Pulmonary artery endothelial cell (primary cell): Measurements from ENCODE around the gene HSPH1. TPM values are rescaled to one million over a fixed set of nuclear protein-coding genes. Genes with fewer than 3 reads are reported as not detected.

Experiments used
- DNase-seq: peaks from one replicate; pipeline ENCODE4 v3.0.0-alpha.2; 2011; ENCODE audit warnings: low read depth, low spot score
- total RNA-seq: library from RNA; depleted of rRNA; stranded (reverse); fragments of >200 nt; gene quantifications from 2 replicates; pipeline ENCODE4 v1.2.3, GENCODE V29; 2014

The HSPH1 gene
- 31.4 and 175 TPM in 2 replicates for total RNA-seq

DNA sequence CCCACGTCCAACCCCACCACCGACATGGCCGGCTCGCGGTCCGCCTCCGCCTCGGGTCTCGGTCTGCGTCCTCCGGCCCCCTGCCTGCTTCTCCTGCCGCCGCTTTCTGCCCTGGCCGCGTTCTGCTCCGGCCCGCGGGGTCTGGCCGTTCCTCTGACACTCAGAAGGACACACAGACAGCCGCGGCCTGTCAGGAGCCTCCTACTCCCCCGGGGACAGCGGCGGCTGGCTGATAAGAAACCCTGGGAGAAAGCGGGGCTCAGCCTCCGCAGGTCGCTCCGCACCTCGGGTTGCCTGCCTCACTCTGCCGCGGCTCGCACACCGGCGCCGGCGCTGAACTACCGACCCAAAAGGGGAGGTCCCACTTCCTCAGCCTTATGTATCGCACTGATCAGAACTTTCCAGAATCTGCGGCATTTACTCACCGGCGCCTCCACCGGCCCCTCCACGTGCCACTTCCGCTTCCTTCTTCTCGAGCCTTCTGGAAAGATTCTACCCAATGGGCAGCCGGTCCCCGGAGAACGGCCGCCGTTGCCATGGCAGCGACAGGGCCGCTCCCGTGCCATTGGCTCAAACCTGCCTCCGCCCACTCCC is at the start of gene HSPH1:
Gene HSPH1 (minus strand): TSS at position 348 of the 594 bp plus-strand sequence. CDS start 322 bp downstream, at position 26.
- DNase-seq: peak; percentile 92

DNA sequence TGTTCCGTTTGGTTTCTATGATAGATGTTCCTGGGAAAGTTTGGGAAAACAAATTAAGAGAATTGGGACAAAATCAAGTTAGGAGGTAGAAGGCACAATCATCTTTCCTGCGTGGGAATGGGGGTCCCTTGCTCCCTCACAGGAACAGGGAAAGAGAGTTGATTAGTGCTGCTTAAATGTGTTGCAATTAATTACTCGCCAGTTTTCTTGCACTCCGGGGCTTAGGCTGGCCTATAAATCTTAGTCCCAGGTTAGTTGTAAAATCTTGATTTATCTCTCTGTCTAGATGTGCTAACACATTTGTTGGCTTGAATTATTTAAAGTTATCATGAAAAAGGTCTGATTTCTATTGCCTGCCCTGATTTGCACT is 48.1 kb upstream of the HSPH1 start:
- DNase-seq: no peak

DNA sequence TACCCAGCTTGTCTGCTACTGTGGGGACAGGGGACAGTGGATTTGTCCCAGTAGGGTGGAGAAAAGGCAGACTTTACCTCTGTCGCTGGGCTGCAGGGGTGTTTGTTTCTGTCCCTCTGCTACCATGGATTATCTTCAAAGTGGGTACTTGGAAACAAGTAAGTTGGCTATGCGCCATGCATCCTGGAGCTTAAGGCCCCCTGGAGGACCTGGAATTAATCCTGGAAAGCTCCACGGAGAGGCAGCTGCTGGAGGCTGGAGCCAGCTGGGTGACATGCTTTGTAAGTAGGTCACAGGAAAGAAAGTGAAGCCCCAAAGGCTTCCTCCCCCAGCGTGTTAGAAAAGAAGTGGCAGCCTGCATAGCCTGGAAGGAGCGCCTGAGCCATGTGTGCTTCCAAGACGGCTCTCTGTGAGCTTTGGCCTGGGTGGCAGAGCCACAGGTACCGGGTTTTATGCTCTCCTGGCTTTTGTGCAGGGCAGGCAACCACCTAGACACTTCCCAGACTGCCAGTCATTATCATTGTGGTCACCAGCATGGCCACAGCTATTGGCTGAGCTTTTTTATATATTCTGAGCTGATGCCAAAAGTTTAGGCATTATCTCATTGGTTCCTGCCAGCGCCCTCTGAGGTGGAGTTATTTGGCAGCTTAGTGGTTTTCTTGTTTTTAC is 47.6 kb upstream of the HSPH1 start:
- DNase-seq: no peak

DNA sequence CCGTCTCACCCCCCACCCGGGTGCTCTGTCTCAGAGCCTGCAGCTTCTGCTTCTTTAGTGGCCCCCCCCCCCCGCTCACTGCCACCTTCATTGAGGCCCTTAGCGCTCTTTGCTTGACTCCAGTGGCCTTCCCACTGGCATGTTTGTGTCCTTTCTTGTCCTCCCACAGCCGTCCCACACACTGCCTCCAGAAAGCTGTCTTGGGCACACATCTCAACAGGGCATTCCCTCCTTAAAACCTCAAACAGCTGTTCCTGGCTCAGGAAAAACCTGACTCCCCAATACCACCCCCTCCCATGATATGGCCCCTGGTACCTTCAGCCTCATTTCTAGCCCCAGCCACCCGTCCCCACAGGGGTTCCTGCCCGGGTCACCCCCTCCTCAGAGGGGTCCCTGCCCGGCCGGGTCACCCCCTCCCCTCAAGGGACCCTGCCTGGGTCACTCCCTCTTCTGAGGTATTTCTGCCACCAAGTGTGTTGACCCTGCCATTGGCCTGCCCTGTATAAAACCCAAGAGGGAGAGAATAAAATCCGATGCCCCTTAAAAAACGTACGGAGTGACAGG is 46.9 kb upstream of the HSPH1 start:
- DNase-seq: no peak

DNA sequence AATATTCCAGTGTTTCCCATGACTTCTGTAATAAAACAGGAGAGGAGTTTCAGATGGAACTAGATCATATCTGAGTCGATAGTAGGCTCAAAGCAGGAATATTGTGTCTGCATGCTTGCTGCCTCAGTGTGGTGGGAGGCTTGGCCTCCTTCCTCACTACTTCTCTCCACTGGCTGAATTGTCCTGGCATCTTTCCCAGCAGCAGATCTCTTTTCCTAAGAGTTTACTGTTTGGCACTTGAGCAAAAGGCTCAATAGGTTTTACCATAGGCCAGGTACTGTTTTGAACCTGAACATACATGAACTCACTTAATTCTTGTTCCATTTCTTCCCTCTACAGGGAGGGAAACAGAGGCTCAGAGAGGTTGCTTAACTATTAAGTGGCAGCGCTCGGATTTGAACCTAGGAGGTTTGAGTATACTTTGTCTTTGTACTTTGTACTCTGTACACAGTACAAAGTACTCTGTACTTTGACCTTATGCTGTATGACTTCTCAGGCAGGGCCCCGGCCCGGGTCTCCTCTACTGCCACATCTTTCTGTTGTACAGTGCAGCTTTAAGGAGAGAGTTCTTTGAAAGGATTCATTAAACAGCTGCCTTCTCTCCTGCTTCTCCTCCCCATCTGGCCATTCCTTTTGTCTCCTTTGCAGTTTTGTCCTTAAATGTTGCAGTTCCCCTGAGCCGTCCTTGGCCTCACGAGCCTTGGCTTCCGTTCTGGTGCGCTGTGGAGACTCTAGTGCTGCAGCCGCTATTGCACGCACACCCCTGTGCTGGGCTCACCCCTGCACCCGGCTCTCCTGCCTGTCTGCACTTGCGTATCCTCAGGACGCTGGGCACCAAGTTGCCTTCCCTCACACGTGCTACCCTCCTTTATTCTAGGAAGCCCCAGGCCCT is 46.2 kb upstream of the HSPH1 start:
- no peak for DNase-seq

DNA sequence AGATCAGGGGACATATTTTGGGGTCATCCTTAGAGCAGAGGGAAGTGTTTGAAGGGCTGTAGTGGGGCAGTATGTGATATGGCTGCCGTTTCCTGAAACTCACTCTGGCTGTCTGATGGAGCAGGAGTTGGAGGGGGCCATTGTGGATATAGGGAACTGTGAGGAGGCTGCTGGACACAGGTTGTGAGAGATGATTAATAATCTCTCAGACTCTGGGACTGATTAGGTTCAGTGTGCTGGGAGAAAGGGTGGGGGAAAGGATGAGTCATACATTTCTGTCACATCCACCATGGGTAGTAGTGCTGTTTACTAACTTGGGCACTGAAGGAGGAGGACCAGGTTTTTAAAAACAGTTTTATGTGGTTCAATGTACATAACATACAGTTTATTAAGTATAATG is 42.9 kb upstream of the HSPH1 start:
- no peak for DNase-seq

DNA sequence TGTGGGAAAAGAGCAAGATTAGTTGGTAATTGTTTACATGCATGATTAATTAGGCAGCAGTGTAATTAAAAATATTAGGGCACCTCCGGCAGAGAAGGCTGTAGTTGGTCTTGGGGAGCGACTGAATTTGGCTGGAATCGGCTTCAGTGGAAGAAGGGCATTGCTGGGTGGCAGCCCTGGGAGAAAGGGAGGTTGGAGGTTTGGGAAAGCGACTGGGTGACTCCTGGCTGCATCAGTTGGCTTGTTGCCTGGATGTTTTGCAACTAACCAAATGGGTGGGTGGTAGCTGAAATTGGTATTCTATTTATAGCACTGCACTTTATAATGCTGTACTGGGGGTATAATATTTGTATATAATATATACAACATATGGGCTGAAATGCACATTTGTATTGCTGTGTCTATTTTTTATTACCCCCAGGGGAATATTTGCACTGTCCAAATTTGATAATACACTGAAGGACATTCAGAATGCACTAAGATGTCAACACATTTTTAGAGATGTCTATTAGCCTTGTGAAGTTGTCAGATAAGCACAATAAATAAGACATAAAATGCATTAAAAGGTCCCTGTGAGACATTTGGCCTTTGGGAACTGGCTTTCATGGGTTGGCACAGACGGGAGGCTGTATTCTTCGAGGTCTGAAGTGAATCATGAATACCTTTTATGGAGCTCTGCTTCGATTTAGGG is 39.8 kb upstream of the HSPH1 start:
- DNase-seq: no peak

DNA sequence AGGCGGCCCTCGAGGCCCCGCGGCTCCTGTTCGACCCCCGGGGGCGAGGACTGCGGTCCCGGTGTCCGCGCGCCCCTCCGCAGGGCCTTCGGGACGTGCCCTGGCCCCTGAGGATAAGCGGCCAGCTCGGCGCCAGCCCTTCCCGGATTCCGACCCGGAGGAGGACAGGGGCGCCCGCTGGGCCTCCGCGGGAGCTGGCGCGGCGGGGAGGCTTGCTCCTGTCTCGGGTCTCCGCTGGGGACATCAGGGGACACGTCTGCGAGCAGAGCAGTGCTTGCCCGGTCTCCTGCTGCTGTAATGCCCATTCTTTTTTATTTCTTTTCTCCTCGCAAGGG is 38.9 kb upstream of the HSPH1 start:
- no peak for DNase-seq

DNA sequence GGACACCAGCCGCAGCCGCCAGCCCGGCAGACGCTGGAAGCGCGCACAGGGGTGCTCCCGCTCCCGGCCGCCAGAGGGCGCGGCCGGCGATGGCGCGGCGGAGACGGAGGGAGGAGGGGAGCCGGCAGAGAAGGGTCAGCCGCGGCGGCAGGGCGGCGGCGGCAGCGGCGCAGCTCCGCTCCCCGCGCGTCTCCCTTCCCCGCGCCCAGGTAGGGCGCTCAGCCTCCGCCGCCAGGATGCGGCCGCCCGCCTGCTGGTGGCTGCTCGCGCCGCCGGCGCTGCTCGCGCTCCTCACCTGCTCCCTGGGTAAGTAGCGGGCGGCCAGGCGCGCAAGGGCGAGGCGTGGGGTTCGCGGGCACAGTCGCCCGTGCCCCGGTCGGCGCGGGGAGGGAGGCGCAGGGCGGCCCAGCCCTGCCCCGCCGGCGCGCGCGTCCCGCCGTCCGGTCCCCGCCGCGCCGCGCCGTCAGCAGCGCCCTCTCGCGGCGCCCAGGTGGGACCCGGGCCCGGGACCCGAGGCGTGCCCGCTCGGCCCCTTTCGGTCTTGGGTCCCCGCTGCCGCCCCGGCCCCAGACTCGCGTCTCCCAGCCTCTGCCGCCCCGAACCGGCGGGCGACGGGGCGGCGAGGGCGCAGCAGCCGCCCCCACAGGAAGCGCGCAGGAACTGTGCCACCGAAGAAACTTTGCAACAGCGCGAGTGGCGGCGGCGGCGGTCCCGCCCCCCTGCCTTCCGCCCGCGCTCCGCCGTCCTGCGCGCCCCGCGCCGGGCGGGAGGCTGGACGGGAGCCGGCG is 38.3 kb upstream of the HSPH1 start, which contains the start of gene B3GLCT:
Gene B3GLCT (plus strand): TSS at position 127 of the 788 bp plus-strand sequence. CDS start 110 bp downstream, at position 237.
- DNase-seq: peak; percentile 32

DNA sequence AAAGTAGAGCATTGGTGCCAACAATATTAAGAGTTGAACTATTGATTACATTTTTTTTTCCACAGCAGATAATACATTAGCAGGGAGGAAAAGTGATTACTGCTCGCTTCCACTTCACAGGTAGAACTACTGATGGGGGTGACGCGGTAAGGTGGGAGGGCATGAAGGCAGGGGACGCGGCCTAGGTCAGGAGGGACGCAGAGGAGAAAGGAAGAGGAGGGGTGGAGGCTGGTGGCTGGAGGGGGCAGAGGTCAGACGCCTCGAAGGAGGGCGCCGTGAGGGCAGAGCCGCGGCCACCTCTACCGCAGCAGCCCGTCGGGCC is 37.8 kb upstream of the HSPH1 start:
- no peak for DNase-seq

DNA sequence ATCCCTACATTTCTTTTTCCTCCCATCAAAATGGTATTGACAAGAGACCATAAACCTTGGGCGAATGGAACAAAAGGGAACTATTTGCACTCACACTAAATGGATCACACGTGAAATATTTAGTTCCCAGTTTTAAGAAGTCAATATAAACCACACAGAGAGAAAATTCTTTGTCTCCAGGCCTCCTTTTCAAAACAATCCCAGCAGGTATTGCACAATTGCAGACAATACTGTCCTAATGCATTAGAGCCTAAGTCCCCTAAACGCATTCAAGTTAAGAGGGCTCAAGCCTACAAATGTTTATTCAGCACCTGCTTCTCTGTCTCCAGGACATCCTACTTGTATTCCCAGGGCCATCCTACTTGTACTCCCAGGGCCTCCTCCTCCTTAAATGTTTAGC is 36.8 kb upstream of the HSPH1 start:
- DNase-seq: no peak

DNA sequence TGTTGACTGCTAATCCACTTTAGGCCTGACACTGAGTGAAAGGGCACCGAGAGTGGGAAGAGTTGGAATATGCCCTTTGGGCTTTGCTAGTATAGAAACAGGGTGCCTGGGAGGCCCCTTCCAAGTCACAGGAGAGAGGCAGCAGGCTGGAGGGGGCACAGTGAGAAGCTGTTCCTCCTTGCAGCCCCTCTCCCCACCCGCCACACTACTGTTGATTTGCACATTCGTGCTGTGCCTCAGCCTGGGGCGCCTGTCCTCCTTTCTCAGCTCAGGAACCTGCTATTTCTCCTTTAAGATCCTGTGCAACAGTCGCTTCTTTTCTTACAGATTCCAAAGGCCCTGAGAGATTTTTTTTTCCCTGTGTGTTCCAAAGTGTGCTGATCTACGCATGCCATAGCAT is 35.3 kb upstream of the HSPH1 start:
- no peak for DNase-seq

DNA sequence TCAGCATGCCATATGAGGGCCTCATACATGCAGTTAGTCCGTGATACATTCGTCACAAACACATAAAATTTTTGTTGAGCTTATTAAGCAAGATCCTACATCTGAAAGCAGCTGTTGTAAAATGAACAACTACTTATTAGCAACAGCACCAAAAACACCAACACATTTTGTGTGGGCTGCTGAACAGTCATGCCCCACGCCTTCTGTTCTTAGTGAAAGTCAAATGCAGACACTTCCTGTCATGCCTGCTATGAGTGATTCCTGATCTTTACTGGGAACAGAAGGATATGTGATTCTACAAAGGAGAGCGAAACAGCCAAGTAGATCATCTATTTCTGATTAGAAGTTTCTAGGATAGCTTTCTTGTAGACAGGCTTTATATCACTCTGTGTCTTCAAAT is 33.9 kb upstream of the HSPH1 start:
- no peak for DNase-seq

DNA sequence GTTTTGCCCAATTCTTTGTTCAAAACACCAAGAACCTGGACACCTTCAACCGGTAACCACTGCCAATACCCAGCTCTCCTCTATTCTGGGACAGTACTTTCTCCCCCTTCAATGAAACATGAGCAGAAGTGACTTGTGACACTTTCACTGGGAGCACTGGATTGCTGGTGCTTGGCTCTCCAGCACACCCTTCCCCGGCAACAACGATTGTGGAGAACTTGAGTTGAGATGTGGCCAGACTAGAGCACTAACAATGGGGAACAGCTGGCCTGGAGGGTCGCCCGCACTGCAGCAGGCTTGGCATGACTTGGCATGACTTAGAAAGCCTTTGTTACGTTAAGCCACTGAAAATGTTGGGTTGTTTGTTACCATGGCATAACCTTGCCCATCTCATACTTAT is 30.6 kb upstream of the HSPH1 start:
- DNase-seq: no peak

DNA sequence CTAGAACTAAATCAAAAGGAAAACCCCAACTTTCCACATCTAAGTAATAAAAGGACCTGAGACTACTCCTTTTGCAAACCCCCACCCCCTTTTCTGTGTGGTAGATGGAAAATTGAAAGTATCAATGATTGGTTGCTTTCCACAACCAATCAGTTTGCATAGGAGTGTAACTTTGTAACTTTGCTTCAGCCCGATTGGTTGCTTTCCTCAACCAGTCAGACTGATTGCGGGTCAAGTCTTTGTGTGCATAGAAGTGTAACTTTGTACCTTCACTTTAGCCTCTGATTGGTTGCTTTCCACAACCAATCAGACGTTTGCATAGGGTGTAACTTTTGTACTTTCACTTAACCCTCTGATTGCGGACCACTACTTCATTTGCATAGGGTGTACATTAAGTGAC is 30.0 kb upstream of the HSPH1 start:
- no peak for DNase-seq

DNA sequence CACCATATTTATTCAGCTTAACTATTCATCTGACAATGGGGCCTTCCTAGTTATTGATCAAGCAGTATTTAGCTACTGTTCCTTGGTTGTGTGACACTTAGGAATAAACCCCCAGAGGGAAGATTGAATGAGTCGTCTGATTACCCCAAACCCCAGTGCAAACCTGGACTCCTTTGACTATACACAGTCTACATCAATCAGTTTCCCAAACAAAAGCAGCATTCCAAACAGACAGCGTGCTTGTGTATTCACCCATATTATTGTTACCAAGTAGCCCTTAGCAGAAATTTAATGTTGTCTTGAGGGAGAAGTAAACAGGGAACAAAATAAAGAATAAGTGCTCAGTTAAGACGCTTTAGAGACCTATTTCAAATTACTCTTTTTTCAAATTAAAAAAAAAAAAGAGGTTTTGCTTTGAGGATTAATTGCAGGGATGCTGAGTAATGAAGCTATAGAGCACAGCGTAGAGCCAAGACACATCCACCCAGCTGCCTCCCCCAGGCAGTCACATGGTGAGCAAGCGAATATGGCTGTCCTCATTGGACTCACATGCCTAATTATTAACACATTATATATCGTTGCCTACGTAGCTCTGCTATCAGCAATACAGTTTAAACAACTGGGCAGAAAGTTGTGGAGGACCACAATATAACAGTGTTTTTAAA is 23.4 kb upstream of the HSPH1 start:
- DNase-seq: no peak

DNA sequence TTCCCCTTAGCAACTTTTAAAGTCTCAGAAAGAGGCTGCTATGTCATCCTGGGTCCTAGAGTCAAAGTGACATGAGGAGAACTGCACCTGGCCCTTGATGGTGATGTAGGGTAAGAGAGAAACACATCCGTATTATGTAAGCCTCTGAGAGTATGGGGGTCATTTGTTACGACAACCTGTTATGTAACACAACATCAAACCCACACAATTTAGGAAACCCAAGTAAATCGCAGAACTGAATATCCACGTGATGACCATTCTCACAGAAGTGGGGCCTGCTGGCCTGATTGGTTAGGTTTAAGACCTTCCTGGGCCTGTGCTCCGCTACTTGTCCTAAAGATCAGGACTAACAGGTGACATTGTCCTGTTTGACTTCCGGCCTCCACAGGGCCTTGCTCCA is 22.7 kb upstream of the HSPH1 start:
- DNase-seq: no peak

DNA sequence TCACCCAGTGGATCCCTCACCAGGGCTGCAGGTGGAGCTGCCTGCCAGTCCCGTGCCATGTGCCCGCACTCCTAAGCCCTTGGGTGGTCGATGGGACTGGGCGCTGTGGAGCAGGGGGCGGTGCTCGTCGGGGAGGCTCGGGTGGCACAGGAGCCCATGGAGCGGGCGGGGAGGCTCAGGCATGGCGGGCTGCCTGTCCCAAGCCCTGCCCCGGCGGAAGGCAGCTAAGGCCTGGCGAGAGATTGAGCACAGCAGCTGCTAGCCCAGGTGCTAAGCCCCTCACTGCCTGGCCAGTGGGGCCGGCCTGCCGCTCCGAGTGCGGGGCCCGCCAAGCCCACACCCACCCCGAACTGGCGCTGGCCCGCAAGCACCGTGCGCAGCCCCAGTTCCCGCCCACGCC is 21.3 kb upstream of the HSPH1 start:
- no peak for DNase-seq

DNA sequence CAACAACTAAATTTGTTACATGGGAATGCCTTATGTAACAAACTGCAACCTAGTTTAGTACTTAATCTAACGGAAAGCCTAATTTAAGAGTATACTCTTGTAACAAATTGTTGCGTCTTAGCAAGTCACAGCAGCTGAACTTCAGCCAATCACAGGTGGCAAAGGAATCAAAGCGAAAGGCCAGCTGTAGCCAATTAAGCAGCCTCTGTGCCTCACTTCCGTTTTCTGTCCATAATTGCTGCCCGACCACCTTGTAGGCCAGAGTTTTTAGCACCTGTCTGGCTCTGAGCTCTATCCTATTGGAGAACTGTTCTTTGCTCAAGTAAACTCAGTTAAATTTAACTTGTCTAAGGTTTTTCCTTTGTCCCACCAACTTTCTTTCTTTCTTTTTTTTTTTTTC is 18.1 kb upstream of the HSPH1 start:
- DNase-seq: no peak

DNA sequence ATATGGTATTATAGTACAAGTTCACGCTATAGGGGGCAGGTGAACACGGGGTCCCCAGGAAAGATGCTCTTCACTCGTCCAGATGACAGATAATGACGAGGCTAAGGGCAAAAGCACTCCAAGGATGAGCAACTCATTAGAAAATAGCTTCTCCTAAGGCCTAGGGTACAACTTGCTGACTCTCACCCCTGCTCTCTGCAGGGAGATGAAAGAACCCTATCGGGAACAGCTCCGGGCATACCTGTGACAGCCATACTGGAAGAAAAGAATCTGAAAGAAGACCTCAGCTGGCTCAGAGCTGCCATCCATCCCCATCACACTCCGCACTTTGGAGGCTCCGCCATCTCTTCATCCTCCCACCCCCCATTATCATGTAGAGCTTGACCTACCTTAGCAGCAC is 17.5 kb upstream of the HSPH1 start:
- DNase-seq: no peak
